IMR-90 (cell line): Measurements from ENCODE around the gene C22orf42.
"Not testable (repeated sequence)": the region's sequence is repeated elsewhere in the genome, so short reads cannot be mapped to it uniquely, and the experiment has no call there.

Source experiments
- BHLHE40 ChIP-seq: fragments of 150-350 bp; IDR thresholded peaks from 2 replicates; pipeline ENCODE4 v1.6.1; 2016; ENCODE audit warnings: mild to moderate bottlenecking, low read depth, low read length
- CEBPB ChIP-seq: IDR thresholded peaks from 2 replicates; pipeline ENCODE4 v1.6.1; 2012; ENCODE audit warnings: low read depth, low read length, improper control_type of control experiment
- CHD1 ChIP-seq: IDR thresholded peaks from 2 replicates; pipeline ENCODE4 v1.6.1; 2012; ENCODE audit warnings: low read depth, low read length, improper control_type of control experiment
- FOS ChIP-seq: fragments of 150-350 bp; IDR thresholded peaks from 2 replicates; pipeline ENCODE4 v1.6.1; 2016; ENCODE audit warnings: low read depth, low read length
- MAFK ChIP-seq: IDR thresholded peaks from 2 replicates; pipeline ENCODE4 v1.6.1; 2012; ENCODE audit warnings: low read depth, low read length, improper control_type of control experiment
- POLR2A ChIP-seq: IDR thresholded peaks from 2 replicates; pipeline ENCODE4 v1.6.1; 2012; ENCODE audit warnings: mild to moderate bottlenecking, low read depth, low read length
- RAD21 ChIP-seq: IDR thresholded peaks from 2 replicates; pipeline ENCODE4 v1.6.1; 2012; ENCODE audit warnings: low read length, improper control_type of control experiment
- RFX5 ChIP-seq: IDR thresholded peaks from 2 replicates; pipeline ENCODE4 v1.8.0; 2012; ENCODE audit warnings: low read depth, mild to moderate bottlenecking, low read length, moderate library complexity
- SMC3 ChIP-seq: fragments of 150-350 bp; IDR thresholded peaks from 2 replicates; pipeline ENCODE4 v1.6.1; 2016; ENCODE audit warnings: low read depth, mild to moderate bottlenecking, antibody characterized with exemption, low read length, moderate library complexity
- TF ChIP-seq, protein P1 (sequence below): conservative IDR thresholded peaks from 2 replicates; pipeline ENCODE4 v1.5.1; 2012; ENCODE audit warnings: mild to moderate bottlenecking, low read depth, low read length, improper control_type of control experiment
- TF ChIP-seq, protein P2 (sequence below): fragments of 150-350 bp; IDR thresholded peaks from 2 replicates; pipeline ENCODE4 v1.6.1; 2017; ENCODE audit warnings: mild to moderate bottlenecking, antibody characterized with exemption, low read length, low read depth

DNA sequence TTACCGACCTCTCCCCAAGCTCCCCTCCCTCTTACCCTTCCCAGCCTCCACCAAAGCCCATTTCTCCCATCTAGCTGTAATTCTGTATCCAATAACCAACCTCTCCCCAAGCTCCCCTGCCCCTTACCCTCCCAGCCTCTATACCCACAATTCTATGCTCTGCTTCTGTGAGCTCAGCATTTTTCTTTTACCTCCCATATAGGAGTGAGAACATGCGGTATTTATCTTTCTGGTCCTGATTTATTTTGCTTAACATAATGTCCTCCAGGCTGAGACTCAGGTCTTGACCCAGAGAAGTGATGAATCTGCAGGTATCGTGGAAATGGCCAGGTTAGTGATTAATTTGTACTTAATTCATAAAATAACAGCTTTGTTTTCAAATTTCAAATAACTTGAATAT lies 36.8 kb upstream of the C22orf42 start:
- TF ChIP-seq, protein P1, sequence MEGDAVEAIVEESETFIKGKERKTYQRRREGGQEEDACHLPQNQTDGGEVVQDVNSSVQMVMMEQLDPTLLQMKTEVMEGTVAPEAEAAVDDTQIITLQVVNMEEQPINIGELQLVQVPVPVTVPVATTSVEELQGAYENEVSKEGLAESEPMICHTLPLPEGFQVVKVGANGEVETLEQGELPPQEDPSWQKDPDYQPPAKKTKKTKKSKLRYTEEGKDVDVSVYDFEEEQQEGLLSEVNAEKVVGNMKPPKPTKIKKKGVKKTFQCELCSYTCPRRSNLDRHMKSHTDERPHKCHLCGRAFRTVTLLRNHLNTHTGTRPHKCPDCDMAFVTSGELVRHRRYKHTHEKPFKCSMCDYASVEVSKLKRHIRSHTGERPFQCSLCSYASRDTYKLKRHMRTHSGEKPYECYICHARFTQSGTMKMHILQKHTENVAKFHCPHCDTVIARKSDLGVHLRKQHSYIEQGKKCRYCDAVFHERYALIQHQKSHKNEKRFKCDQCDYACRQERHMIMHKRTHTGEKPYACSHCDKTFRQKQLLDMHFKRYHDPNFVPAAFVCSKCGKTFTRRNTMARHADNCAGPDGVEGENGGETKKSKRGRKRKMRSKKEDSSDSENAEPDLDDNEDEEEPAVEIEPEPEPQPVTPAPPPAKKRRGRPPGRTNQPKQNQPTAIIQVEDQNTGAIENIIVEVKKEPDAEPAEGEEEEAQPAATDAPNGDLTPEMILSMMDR = not testable (repeated sequence)
- not testable (repeated sequence) for TF ChIP-seq POLR2A, MAFK, CEBPB, CHD1, FOS, SMC3, BHLHE40, RAD21, RFX5
- TF ChIP-seq, protein P2, sequence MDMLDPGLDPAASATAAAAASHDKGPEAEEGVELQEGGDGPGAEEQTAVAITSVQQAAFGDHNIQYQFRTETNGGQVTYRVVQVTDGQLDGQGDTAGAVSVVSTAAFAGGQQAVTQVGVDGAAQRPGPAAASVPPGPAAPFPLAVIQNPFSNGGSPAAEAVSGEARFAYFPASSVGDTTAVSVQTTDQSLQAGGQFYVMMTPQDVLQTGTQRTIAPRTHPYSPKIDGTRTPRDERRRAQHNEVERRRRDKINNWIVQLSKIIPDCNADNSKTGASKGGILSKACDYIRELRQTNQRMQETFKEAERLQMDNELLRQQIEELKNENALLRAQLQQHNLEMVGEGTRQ = not testable (repeated sequence)
